ENCODE measurements around the gene TMOD1.

The TMOD1 gene

DNA sequence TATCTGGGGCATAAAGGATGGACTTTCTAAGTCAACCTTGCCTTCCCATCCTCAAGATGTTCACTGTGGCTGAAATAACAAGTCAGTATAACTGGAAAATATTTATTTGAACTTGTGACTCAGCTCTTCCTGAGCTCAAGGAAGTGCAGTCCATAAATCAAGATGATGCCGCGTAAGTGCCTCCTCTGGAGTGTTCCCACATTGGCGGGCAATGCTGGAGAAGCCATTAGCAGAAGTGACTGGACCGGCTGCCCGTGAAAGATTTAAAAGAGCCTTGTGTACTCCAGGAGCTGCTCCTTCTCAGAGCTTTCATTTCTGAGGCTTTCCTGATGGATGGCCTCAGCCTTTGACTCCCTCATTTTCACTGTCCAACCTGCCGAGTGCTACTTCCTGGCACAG lies 17.4 kb downstream of the TMOD1 start:
- no peak for DNase-seq

- DNase-seq = no peak
Observed at GRCh38 chr9:97519441-97519970, 18.0 kb downstream of the TMOD1 start.

GRCh38 chr9:97521576-97522333 lies 20.3 kb downstream of the TMOD1 start:
- DNase-seq = no peak

GRCh38 chr9:97524424-97524823 lies 23.0 kb downstream of the TMOD1 start:
- DNase-seq = no peak

DNA sequence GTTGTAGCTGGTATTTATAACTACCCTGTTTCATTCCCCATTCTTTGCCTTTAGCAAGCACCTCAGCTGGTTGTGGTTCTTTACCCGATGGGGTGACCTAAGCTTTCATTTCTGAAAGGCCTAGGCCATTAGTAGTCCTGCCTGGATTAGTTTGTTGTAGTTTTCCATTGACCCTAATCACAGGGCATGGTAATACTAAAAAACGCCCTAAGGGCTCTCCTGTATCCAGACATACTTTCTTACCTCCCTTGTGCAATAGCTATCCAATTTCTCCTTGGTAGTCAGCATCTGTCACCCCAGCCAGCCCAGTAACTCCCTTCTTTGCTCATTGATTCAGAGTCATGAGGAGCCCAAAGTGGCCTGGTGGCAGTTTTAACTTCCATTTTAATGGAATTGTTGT lies 24.0 kb downstream of the TMOD1 start:
- no peak for DNase-seq

- no peak for DNase-seq
Observed at GRCh38 chr9:97526895-97527575, 25.6 kb downstream of the TMOD1 start.

DNA sequence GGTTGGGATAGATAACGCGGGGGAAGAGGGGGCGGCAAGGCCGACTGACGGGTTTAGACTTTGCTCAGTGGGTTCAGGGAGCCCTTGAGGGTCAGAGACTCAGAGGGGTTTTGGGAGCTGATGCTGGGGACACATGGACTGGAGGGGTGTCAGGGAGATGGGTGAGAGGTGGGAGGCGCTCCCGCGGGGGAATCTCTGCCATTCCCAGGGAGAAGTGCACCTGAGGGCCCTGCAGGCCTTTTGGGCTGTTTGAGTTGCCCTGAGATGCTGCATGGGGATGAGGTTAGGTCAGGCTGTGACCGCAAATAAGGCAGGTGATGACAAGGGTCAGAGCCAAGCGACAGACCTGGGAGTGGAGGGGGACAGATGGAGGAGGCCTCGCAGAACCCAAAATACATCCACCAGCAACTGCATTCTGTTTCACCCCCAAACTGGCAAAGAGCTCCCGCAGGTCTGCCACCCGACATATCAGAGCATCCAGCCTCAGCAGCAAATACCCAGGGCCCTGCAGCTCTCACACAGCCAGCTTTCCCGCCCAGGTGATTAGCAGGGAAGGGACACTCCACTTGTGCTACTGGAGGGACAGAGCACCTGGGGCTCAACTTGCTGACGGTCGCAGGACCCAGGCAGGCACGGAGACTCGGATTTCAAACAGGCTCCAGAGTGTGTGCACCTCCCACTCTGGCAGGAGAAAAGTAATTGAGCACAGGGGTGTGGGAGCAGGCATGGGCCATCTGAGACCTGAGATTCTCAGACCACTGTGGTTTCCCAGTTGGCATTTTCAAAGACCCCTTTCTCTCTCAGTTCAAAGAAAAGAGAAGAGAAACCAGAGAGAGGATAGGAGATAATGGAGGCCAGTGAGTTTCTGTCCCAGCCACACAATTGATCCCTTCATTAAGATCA lies 26.4 kb downstream of the TMOD1 start:
- no peak for DNase-seq

DNA sequence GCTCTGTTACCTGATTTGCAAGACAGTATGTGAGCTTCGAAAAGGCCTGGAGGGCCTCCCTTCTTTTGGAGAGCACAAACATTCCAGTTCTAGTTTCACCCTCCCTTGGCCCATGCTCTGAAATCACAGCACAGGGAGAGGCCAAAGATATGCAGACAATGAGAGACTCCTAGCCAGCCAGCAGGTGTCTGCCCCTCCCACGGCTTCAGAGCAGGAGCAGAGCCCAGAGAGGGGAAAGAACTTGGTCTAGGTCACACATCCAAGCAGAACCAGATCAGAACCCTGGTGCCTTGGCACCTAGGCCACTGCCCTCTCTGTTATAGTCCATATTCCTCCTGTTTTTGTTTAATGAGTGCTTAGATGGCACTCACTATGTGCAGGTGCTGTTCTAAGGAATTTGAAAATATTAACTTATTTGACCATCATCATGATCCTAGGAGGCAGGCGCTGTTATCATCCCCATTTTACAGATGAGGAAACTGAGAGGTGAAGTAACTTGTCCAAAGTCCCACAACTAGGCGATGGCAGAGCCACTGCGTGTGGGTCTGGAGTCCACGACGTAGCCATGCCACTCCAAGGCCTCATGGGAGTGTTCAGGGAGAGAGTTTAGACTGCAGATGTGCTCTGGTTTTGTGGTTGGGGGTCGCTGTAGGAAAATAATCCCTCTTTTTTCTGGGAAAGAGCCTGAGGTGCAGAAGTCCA lies 27.2 kb downstream of the TMOD1 start:
- no peak for DNase-seq

DNA sequence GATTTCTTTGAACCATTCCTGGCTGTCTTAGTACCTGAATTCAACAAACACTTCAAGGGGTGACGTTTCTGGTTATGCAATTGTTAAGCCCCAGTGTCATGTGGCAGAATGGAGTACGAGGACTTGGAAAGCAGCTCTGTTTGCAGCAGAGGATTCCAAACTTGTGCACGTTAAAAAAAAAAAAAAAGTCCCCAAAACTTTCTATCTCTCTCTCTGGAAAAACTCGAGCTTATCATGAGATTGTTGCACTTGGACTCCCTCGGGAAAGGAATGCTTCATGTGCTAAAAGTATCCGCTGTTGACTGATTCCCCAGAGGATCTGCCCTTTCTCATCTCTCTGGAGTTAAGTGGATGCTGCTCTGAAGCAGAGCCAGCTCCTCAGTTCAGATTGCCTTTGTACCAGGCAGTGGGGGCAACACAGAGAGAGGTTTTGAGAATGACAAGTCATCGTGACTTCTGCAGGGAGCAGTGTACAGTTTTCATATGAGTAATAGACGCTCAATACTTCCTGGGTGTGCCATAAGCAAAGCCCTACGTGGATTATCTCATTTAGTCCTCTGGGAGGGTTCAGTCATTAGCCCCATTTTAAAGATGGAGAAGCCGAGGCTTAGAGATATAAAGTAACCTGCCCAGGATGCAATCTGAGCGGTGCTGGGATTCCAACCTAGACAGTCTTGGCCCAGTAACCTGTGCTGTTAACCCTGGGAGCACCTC lies 28.1 kb downstream of the TMOD1 start:
- DNase-seq = no peak

GRCh38 chr9:97531888-97532376 lies 30.5 kb downstream of the TMOD1 start:
- no peak for DNase-seq

DNA sequence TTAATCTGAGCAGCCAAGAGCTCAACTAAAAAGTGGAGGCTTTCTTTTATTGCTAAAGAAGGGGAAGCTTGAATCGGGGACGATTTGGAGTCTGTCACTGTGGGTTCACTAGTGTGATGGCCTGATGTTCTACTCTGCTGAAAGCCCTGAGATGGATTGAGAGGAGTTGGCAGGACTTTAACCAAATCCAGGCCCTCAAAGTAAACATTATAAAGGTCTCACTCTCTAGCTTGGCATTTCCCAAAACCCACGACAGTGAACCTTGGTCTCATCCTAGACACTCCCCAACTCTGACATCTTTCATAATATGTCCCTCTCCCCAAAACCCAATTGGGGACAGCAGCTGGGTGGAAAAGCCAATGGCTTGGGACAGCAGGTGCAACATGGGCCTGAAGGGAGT lies 32.7 kb downstream of the TMOD1 start:
- no peak for DNase-seq

GRCh38 chr9:97534961-97535594 lies 33.6 kb downstream of the TMOD1 start:
- no peak for DNase-seq

GRCh38 chr9:97535771-97536170 lies 34.3 kb downstream of the TMOD1 start:
- DNase-seq = no peak

- no peak for DNase-seq
Observed at GRCh38 chr9:97536480-97536879, 35.0 kb downstream of the TMOD1 start.

DNA sequence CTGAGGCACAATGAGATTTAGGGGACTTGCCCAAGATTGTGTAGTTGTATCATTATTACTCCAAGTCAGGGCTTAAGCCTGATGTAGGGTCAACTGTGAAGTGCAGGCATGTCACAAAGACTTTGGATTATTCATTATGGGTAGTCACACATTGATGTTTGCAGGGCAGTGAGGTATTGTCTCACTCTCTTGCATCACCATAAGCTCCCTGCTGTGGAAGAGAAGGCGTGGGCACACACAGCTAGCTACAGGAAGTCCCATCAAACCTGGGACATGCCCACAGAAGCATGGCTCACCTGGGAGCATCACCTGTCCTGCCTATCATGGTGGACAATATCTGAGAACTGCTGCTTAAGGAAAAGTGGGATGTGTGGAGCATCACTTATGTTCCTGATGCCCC lies 42.1 kb downstream of the TMOD1 start:
- DNase-seq = no peak

DNA sequence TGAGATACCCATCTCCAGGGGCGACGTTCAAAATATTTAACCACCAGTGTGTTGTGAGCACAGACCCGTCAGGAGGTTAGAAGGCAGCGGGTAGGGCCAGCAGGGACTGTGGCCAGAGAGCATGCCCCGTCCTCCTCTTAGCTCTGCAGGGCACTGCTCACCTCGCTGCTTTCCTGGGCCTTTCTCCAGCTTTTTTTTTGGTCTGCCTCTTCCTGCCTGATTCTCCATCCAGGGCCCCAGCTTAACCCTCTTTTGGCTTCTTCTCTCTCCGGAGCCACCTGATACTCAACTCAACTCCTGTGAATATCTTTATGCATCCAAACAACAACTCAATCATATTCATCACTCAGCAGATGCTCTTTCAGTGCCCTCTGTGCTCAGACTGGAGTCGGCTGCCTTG lies 44.0 kb downstream of the TMOD1 start:
- DNase-seq = no peak

GRCh38 chr9:97547098-97547829 lies 45.8 kb downstream of the TMOD1 start:
- no peak for DNase-seq

DNA sequence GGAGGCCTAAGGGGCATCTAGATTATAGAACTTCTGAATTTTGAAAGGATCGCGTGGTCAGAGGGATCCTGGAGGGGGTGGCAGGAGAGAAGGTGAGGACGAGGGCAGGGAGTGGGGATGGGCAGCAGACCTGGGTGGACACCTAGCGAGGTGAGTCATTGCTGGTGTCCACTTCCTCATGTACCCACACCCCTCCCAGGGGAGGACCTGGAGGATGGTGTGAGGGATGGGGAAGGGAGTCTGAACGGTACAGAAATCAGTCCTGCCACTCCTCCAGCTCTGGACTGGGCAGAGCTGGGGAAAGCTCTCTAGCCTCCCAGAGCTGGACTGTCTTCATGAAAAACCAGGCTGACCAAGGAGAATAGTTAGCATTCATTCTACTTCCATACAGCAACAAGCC lies 46.9 kb downstream of the TMOD1 start:
- no peak for DNase-seq

GRCh38 chr9:97548819-97549540 lies 47.5 kb downstream of the TMOD1 start:
- DNase-seq = no peak

- no peak for DNase-seq
Observed at GRCh38 chr9:97550386-97550785, 48.9 kb downstream of the TMOD1 start.
